K562 (cell line): ENCODE measurements around the gene PPL. TPM values are rescaled to one million over a fixed set of nuclear protein-coding genes. Genes with fewer than 3 reads are reported as not detected.
A peak's percentile ranks its signal among the peaks of the same experiment; 100 is the strongest.

Experiments used
- ATF3 ChIP-seq, 2 experiments: fragments of 450-650 bp in 1 of 2; sonication (generic) in 1 of 2; formaldehyde crosslinking in 1 of 2; IDR thresholded peaks in 1 of 2; conservative IDR thresholded peaks in 1 of 2; 2 replicates each; pipeline versions ENCODE4 v1.6.1 to v1.8.1; 2016 to 2023; ENCODE audit warnings: mild to moderate bottlenecking in 2 of 2, moderate library complexity in 2 of 2, inconsistent platforms in 1 of 2, missing genetic modification reagents in 1 of 2
- BACH1 ChIP-seq: fragments of 200-800 bp; sonication (Bioruptor generic); IDR thresholded peaks from 2 replicates; pipeline ENCODE4 v1.6.1; 2016; ENCODE audit warnings: missing genetic modification characterization, missing compliant biosample characterization
- CLOCK ChIP-seq: fragments of 250-450 bp; sonication (Bioruptor Pico); IDR thresholded peaks from 2 replicates; pipeline ENCODE4 v1.4.0; 2020; ENCODE audit warnings: mild to moderate bottlenecking, moderate library complexity, borderline replicate concordance
- E2F4 ChIP-seq: sonication (generic); formaldehyde crosslinking; IDR thresholded peaks from 2 replicates; pipeline ENCODE4 v1.8.0; 2022; ENCODE audit warnings: mild to moderate bottlenecking, low read depth, missing genetic modification reagents
- FOXJ2 ChIP-seq: fragments of 200-800 bp; sonication (Bioruptor generic); IDR thresholded peaks from 2 replicates; pipeline ENCODE4 v1.6.1; 2016; ENCODE audit warnings: missing genetic modification characterization, missing compliant biosample characterization
- IRF1 ChIP-seq: sonication (generic); formaldehyde crosslinking; IDR thresholded peaks from 2 replicates; pipeline ENCODE4 v1.8.0; 2022; ENCODE audit warnings: missing genetic modification reagents, mild to moderate bottlenecking, borderline replicate concordance
- JUNB ChIP-seq: fragments of 450-650 bp; formaldehyde crosslinking; conservative IDR thresholded peaks from 2 replicates; pipeline ENCODE4 v1.4.0; 2020; ENCODE audit warnings: mild to moderate bottlenecking
- NCOA6 ChIP-seq: fragments of 450-650 bp; IDR thresholded peaks from 2 replicates; pipeline ENCODE4 v1.6.1; 2017; ENCODE audit warnings: mild to moderate bottlenecking
- NFE2 ChIP-seq: IDR thresholded peaks from 2 replicates; pipeline ENCODE4 v1.6.1; 2014; ENCODE audit warnings: antibody characterized with exemption, low read depth
- NRF1 ChIP-seq, 2 experiments: fragments of 450-650 bp; IDR thresholded peaks in 1 of 2; conservative IDR thresholded peaks in 1 of 2; 2 replicates each; pipeline ENCODE4 v1.6.1; 2014; ENCODE audit warnings: mild to moderate bottlenecking in 2 of 2
- PTRF ChIP-seq: fragments of 450-650 bp; IDR thresholded peaks from 2 replicates; pipeline ENCODE4 v1.6.1; 2016; ENCODE audit warnings: mild to moderate bottlenecking, missing genetic modification characterization, missing compliant biosample characterization
- ZFP91 ChIP-seq: sonication (generic); formaldehyde crosslinking; IDR thresholded peaks from 2 replicates; pipeline ENCODE4 v1.8.0; 2022; ENCODE audit warnings: mild to moderate bottlenecking, missing genetic modification reagents
- ZNF217 ChIP-seq: sonication (generic); formaldehyde crosslinking; IDR thresholded peaks from 2 replicates; pipeline ENCODE4 v1.8.0; 2022; ENCODE audit warnings: mild to moderate bottlenecking, missing genetic modification reagents
- ZNF253 ChIP-seq: fragments of 250-450 bp; sonication (Bioruptor Pico); conservative IDR thresholded peaks from 2 replicates; pipeline ENCODE4 v1.6.1; 2021; ENCODE audit warnings: mild to moderate bottlenecking
- ZNF766 ChIP-seq: fragments of 200-800 bp; sonication (Bioruptor generic); conservative IDR thresholded peaks from 2 replicates; pipeline ENCODE4 v1.6.1; 2016; ENCODE audit warnings: missing genetic modification characterization, missing compliant biosample characterization
- polyA plus RNA-seq, 8 experiments: library from polyadenylated mRNA; depleted of rRNA in 4 of 8; stranded (reverse) in 5 of 8; unstranded in 3 of 8; fragments of >200 nt; fragmentation: Nextera tagmentation in 2 of 8; fragmentation: Illumina TruSeq in 1 of 8; extraction: Ambion mirVana in 2 of 8; extraction: Trizol in 1 of 8; gene quantifications; 2 replicates each; pipeline versions ENCODE4 v1.2.1 to v1.2.3, GENCODE V29; 2011 to 2014; ENCODE audit warnings: inconsistent platforms in 1 of 8, missing spikeins in 1 of 8
- total RNA-seq, 7 experiments: library from RNA; depleted of rRNA in 6 of 7; stranded (reverse); fragments of >200 nt in 6 of 7; fragmentation: Illumina TruSeq in 2 of 7; extraction: Trizol in 2 of 7; gene quantifications; 2 replicates each; pipeline versions ENCODE4 v1.2.1 to v1.2.3, GENCODE V29; 2011 to 2021; ENCODE audit warnings: low replicate concordance in 1 of 7

Gene PPL
- total and polyA plus RNA-seq, 9 of the 15 experiments (the other 6 are each of a cell fraction or from before 2014, with no cell fraction given): 0.01 to 0.15 (median 0.07) TPM; not detected in 3

GRCh38 chr16:4886151-4886550 lies 50.8 kb downstream of the PPL start (continued):
- 0 out of 2 replicates have a peak, but pooled peaks have one; percentile 39 for TF ChIP-seq ZNF766 (CRISPR knock-in tag)
- no peak for TF ChIP-seq NFE2
- no peak for TF ChIP-seq E2F4
- no peak for TF ChIP-seq ZNF253
- no peak for TF ChIP-seq ZNF217
- no peak for TF ChIP-seq FOXJ2 (tag)
- no peak for TF ChIP-seq CLOCK (CRISPR knock-in tag)
- TF ChIP-seq BACH1 (tag): no peak
- TF ChIP-seq NCOA6: no peak
- TF ChIP-seq PTRF (tag): no peak
- no peak for TF ChIP-seq ATF3 (IDR thresholded peaks at IDR 0.05)
- TF ChIP-seq ATF3 (CRISPR knock-in tag; conservative IDR thresholded peaks at IDR 0.05): no peak
- no peak for TF ChIP-seq JUNB (CRISPR knock-in tag)
- no peak for TF ChIP-seq IRF1 (CRISPR knock-in tag)
- TF ChIP-seq ZFP91 (CRISPR knock-in tag): no peak
- peak in 1 of 2 experiments; percentile 15; a peak in 1 of 4 replicates for TF ChIP-seq NRF1 (conservative IDR thresholded peaks at IDR 0.05 in 1 of 2, IDR thresholded peaks at IDR 0.05 in 1 of 2)
